A549 (cell line): ENCODE measurements around the gene C1orf185.

ENCODE experiments used
- EP300 ChIP-seq, 2 experiments: fragments of >200 bp; sonication (Bioruptor Twin); formaldehyde crosslinking; IDR thresholded peaks; 2 replicates in 1 of 2; 3 replicates in 1 of 2; pipeline ENCODE4 v1.6.1; 2016 to 2017
- HOXA7 ChIP-seq: fragments of 250-450 bp; sonication (Bioruptor Pico); IDR thresholded peaks from 2 replicates; pipeline ENCODE4 v1.5.0; 2020; ENCODE audit warnings: mild to moderate bottlenecking, moderate library complexity
- PHF8 ChIP-seq: fragments of 200-600 bp; sonication (generic); IDR thresholded peaks from 2 replicates; pipeline ENCODE4 v1.6.1; 2016; ENCODE audit warnings: low read depth, mild to moderate bottlenecking, antibody characterized with exemption, moderate library complexity, borderline replicate concordance
- RFX5 ChIP-seq: fragments of 450-650 bp; IDR thresholded peaks from 2 replicates; pipeline ENCODE4 v1.7.1; 2014; ENCODE audit warnings: antibody characterized with exemption, mild to moderate bottlenecking, moderate library complexity
- TF ChIP-seq, protein P1 (sequence below): fragments of >200 bp; sonication (Bioruptor Twin); formaldehyde crosslinking; IDR thresholded peaks from 3 replicates; pipeline ENCODE4 v1.5.1; 2016
- TF ChIP-seq, protein P2 (sequence below): fragments of 250-450 bp; sonication (Bioruptor Pico); IDR thresholded peaks from 2 replicates; pipeline ENCODE4 v1.5.0; 2020; ENCODE audit warnings: low read depth, mild to moderate bottlenecking, moderate library complexity

DNA sequence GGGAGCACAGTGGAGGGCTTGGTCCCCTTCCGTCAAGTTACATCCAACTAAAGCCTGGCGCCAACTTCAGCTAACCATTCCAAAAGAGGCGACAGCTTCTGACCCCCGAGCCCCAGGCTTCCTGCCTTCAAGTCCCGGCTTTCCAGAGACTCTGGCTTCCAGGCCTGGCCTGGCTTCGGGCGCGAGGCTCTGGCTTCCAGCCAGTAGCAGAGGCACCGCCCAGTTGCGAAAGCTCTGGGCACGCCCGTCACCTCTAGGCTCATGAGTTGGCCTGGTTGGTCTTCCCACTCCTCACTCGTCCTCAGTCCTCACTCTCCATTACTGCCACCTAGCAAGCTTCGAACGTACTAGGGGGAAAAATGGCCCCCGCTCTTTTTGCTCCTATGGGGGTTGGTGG is 30.0 kb upstream of the C1orf185 start:
- TF ChIP-seq PHF8 (no peak), RFX5 (no peak), EP300 (IDR thresholded peaks at IDR 0.05) (no peak), HOXA7 (CRISPR knock-in tag) (no peak)
- TF ChIP-seq, protein P1, sequence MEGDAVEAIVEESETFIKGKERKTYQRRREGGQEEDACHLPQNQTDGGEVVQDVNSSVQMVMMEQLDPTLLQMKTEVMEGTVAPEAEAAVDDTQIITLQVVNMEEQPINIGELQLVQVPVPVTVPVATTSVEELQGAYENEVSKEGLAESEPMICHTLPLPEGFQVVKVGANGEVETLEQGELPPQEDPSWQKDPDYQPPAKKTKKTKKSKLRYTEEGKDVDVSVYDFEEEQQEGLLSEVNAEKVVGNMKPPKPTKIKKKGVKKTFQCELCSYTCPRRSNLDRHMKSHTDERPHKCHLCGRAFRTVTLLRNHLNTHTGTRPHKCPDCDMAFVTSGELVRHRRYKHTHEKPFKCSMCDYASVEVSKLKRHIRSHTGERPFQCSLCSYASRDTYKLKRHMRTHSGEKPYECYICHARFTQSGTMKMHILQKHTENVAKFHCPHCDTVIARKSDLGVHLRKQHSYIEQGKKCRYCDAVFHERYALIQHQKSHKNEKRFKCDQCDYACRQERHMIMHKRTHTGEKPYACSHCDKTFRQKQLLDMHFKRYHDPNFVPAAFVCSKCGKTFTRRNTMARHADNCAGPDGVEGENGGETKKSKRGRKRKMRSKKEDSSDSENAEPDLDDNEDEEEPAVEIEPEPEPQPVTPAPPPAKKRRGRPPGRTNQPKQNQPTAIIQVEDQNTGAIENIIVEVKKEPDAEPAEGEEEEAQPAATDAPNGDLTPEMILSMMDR = no peak
- TF ChIP-seq, protein P2, sequence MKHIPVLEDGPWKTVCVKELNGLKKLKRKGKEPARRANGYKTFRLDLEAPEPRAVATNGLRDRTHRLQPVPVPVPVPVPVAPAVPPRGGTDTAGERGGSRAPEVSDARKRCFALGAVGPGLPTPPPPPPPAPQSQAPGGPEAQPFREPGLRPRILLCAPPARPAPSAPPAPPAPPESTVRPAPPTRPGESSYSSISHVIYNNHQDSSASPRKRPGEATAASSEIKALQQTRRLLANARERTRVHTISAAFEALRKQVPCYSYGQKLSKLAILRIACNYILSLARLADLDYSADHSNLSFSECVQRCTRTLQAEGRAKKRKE = no peak
